ENCODE data around the gene ISCA2.

ISCA2 gene

GRCh38 chr14:74518221-74518620 is 24.7 kb downstream of the ISCA2 start:
- no peak overlapping the region for H3K4me3 ChIP-seq (ENCODE audit: low read depth, low read length)
- no peak for TF ChIP-seq CTCF (IDR thresholded peaks at IDR 0.05; ENCODE audit: control insufficient read depth, extremely low read depth, insufficient read depth)
- no peak for DNase-seq (ENCODE audit: low read depth)

GRCh38 chr14:74519316-74520074 is 25.9 kb downstream of the ISCA2 start:
- no peak overlapping the region for H3K4me3 ChIP-seq (ENCODE audit: low read depth, low read length)
- DNase-seq (ENCODE audit: low read depth), result no peak
- no peak for TF ChIP-seq CTCF (IDR thresholded peaks at IDR 0.05; ENCODE audit: control insufficient read depth, extremely low read depth, insufficient read depth)

GRCh38 chr14:74521756-74522155 is 28.2 kb downstream of the ISCA2 start:
- no peak overlapping the region for H3K4me3 ChIP-seq (ENCODE audit: low read depth, low read length)
- TF ChIP-seq CTCF (IDR thresholded peaks at IDR 0.05; ENCODE audit: control insufficient read depth, extremely low read depth, insufficient read depth), result no peak
- no peak for DNase-seq (ENCODE audit: low read depth)

GRCh38 chr14:74522740-74523139 is 29.2 kb downstream of the ISCA2 start:
- DNase-seq (ENCODE audit: low read depth), result no peak
- no peak for TF ChIP-seq CTCF (IDR thresholded peaks at IDR 0.05; ENCODE audit: control insufficient read depth, extremely low read depth, insufficient read depth)
- no peak overlapping the region for H3K4me3 ChIP-seq (ENCODE audit: low read depth, low read length)

- DNase-seq (ENCODE audit: low read depth), result no peak
- no peak for TF ChIP-seq CTCF (IDR thresholded peaks at IDR 0.05; ENCODE audit: control insufficient read depth, extremely low read depth, insufficient read depth)
- H3K4me3 ChIP-seq (ENCODE audit: low read depth, low read length), result no peak overlapping the region
Observed at GRCh38 chr14:74524076-74524811, 30.7 kb downstream of the ISCA2 start.

GRCh38 chr14:74524812-74525135 is 31.2 kb downstream of the ISCA2 start:
- no peak overlapping the region for H3K4me3 ChIP-seq (ENCODE audit: low read depth, low read length)
- no peak for TF ChIP-seq CTCF (IDR thresholded peaks at IDR 0.05; ENCODE audit: control insufficient read depth, extremely low read depth, insufficient read depth)
- DNase-seq (ENCODE audit: low read depth), result no peak

All from LNCaP clone FGC (cell line).